Ascending aorta (tissue), 2 donors: ENCODE data around the gene ITGAX. TPM values are rescaled to one million over a fixed set of nuclear protein-coding genes. Genes with fewer than 3 reads are reported as not detected.

Experiments used
- DNase-seq, 2 donors: peaks; one replicate each; pipeline ENCODE4 v3.0.0-alpha.2; 2019; ENCODE audit warnings: low spot score in 2 of 2
- H3K27ac ChIP-seq, 2 donors: fragments of 200-600 bp; sonication (generic); one replicate each; pipeline ENCODE4 v1.5.1; 2016 to 2017; ENCODE audit warnings: mild to moderate bottlenecking in 1 of 2
- H3K27me3 ChIP-seq: fragments of 200-600 bp; sonication (generic); one replicate; pipeline ENCODE4 v1.5.1; 2017
- H3K36me3 ChIP-seq, 2 donors: fragments of 200-600 bp; sonication (generic); one replicate each; pipeline ENCODE4 v1.5.1; 2016
- H3K4me1 ChIP-seq, 2 donors: fragments of 200-600 bp; sonication (generic); one replicate each; pipeline ENCODE4 v1.5.1; 2016 to 2017; ENCODE audit warnings: mild to moderate bottlenecking in 1 of 2
- H3K4me3 ChIP-seq, 2 donors: fragments of 200-600 bp; sonication (generic); one replicate each; pipeline ENCODE4 v1.5.1; 2016 to 2017; ENCODE audit warnings: mild to moderate bottlenecking in 1 of 2
- H3K9me3 ChIP-seq, 2 donors: fragments of 200-600 bp; sonication (generic); one replicate each; pipeline ENCODE4 v1.5.1; 2016
- intact Hi-C: fragments of 100-400 bp; cut with DNase I; formaldehyde crosslinking; loops from one replicate; pipeline ENCODE4 v1.15.1; 2023
- total RNA-seq: library from RNA; depleted of rRNA; stranded (reverse); fragments of >200 nt; gene quantifications from one replicate; pipeline ENCODE4 v1.1.0, GENCODE V29; 2016
- TF ChIP-seq, protein P1 (sequence below), 3 experiments: fragments of 200-600 bp in 2 of 3; fragments of 450-650 bp in 1 of 3; sonication (generic) in 2 of 3; IDR thresholded peaks; one replicate each; pipeline ENCODE4 v1.5.1; 2016 to 2019; ENCODE audit warnings: antibody characterized with exemption in 3 of 3, mild to moderate bottlenecking in 1 of 3, moderate library complexity in 1 of 3

Gene ITGAX
- total RNA-seq, 1 donor from 2014 or later, result 3.6 TPM

DNA sequence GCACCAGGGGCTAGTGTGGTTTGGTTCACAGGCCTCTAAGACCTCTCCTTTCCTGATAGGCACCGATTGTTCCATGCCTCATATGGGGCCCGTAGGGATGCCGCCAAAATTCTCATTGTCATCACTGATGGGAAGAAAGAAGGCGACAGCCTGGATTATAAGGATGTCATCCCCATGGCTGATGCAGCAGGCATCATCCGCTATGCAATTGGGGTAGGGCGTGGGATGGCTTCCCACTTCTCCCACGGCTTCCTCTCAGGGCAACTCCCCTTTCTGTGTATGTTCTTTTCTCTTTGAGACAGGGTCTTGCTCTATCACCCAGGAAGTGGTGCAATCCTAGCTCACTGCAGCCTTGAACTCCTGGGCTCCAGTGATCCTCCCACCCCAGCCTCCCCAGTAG, 5.3 kb downstream of the ITGAX start:
- no peak overlapping the region for H3K4me3 ChIP-seq
- H3K9me3 ChIP-seq, result no peaks in the 10 kb centered on the region
- no peak for DNase-seq
- no peak overlapping the region for H3K27ac ChIP-seq
- TF ChIP-seq, protein P1, sequence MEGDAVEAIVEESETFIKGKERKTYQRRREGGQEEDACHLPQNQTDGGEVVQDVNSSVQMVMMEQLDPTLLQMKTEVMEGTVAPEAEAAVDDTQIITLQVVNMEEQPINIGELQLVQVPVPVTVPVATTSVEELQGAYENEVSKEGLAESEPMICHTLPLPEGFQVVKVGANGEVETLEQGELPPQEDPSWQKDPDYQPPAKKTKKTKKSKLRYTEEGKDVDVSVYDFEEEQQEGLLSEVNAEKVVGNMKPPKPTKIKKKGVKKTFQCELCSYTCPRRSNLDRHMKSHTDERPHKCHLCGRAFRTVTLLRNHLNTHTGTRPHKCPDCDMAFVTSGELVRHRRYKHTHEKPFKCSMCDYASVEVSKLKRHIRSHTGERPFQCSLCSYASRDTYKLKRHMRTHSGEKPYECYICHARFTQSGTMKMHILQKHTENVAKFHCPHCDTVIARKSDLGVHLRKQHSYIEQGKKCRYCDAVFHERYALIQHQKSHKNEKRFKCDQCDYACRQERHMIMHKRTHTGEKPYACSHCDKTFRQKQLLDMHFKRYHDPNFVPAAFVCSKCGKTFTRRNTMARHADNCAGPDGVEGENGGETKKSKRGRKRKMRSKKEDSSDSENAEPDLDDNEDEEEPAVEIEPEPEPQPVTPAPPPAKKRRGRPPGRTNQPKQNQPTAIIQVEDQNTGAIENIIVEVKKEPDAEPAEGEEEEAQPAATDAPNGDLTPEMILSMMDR (IDR thresholded peaks at IDR 0.05), result no peak
- no peaks in the 10 kb centered on the region for H3K27me3 ChIP-seq
- no peaks in the 10 kb centered on the region for H3K4me1 ChIP-seq
- no peaks in the 10 kb centered on the region for H3K36me3 ChIP-seq
- intact Hi-C loops, result no loop called here

DNA sequence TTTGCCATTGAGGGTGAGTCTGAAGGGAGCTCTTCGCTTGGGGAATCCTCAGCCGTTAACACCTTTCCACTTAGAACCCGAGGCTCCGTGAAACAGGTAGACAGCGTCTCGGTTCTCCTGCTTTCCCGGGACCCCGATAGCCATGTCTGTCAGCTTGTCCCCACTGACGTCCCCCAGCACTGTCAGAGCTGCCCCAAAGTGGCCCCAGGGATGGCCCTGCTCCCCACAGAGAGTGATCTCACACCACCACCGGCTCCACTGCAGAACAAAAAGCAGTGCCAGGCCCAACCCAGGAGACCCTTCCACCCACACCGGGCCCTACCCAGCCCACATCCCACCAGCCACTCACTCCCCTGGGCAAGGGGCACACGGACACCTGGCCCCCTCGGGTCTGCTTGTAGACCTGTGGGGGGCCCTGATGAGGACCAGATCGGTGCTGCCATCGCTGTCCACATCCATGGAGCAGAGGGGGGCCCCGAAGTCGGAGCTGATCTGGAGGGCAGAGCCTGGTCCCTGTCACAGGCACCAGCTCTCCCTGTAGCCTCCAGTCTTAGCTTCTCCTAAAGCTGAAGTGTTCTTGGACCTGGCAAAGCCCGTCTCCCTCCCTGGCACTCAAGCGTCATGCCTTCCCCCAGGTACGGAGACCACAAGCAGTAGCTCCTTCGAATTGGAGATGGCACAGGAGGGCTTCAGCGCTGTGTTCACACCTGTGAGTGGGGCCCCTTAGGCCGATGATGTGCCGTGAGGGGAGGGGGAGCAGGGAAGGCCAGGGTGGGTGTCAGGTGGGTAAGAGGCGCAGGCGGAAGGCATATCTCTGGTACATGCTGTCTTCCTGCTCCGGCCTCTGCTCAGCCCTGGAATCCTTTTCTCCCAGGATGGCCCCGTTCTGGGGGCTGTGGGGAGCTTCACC, 6.5 kb downstream of the ITGAX start:
- no peaks in the 10 kb centered on the region for H3K9me3 ChIP-seq
- DNase-seq, result no peak
- TF ChIP-seq, protein P1 (IDR thresholded peaks at IDR 0.05), result no peak
- no peak overlapping the region for H3K4me3 ChIP-seq
- no peaks in the 10 kb centered on the region for H3K4me1 ChIP-seq
- H3K27me3 ChIP-seq, result no peaks in the 10 kb centered on the region
- no peaks in the 10 kb centered on the region for H3K36me3 ChIP-seq
- no peak overlapping the region for H3K27ac ChIP-seq
- intact Hi-C loops, result no loop called here

DNA sequence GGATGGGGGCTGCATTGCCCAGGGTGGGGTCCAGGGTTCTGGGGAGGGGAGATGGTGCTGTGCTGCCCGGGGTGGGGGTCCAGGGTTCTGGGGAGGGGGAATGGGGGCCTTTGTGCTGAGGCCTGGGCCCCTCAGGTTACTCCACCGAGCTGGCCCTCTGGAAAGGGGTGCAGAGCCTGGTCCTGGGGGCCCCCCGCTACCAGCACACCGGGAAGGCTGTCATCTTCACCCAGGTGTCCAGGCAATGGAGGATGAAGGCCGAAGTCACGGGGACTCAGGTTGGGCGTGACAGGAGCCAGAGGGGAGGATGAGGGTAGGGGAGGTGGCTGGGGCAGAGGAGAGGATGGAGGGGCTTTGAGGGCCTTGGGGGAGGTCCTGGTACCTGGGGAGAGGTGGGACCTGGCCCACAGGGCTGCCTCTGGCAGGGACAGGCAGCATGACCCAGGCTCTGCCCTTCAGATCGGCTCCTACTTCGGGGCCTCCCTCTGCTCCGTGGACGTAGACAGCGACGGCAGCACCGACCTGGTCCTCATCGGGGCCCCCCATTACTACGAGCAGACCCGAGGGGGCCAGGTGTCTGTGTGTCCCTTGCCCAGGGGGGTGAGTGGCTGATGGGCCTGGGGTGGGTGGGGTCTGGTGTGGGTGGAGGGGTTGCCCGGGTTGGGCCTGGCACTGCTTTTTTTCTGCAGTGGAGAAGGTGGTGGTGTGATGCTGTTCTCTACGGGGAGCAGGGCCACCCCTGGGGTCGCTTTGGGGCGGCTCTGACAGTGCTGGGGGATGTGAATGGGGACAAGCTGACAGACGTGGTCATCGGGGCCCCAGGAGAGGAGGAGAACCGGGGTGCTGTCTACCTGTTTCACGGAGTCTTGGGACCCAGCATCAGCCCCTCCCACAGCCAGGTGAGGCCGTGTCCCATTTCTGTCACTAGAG, 7.8 kb downstream of the ITGAX start:
- TF ChIP-seq, protein P1 (IDR thresholded peaks at IDR 0.05), result no peak
- Histone ChIP-seq H3K4me3 (no peak overlapping the region), H3K36me3 (no peaks in the 10 kb centered on the region), H3K27ac (no peak overlapping the region), H3K9me3 (no peaks in the 10 kb centered on the region), H3K4me1 (no peaks in the 10 kb centered on the region), H3K27me3 (no peaks in the 10 kb centered on the region)
- peak in 1 of 2 donors; percentile 25 for DNase-seq
- intact Hi-C loops, result no loop called here

DNA sequence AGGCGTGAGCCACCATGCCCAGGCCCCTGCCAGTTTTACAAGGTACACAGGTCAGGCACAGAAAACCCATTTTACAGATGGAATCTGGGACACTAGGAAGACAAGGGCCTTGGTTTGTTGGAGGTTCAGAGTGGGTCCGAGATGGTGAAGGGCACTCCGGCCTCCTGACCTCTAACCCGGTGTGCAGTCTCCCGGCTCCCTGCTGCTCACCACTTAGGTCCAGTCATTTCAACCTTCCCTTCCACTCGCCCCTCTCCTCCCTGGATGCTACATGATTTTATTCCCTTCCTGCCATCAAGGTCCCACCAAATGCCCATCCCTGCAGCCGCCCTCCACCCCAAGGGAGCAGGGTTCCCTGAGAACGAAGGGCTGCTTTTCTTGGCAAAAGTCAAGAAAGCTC, 8.7 kb downstream of the ITGAX start:
- intact Hi-C loops, result no loop called here
- Histone ChIP-seq H3K36me3 (no peaks in the 10 kb centered on the region), H3K9me3 (no peaks in the 10 kb centered on the region), H3K4me3 (no peak overlapping the region), H3K4me1 (no peaks in the 10 kb centered on the region), H3K27ac (no peak overlapping the region), H3K27me3 (no peaks in the 10 kb centered on the region)
- TF ChIP-seq, protein P1 (IDR thresholded peaks at IDR 0.05), result no peak
- peak in 1 of 2 donors; percentile 30 for DNase-seq

DNA sequence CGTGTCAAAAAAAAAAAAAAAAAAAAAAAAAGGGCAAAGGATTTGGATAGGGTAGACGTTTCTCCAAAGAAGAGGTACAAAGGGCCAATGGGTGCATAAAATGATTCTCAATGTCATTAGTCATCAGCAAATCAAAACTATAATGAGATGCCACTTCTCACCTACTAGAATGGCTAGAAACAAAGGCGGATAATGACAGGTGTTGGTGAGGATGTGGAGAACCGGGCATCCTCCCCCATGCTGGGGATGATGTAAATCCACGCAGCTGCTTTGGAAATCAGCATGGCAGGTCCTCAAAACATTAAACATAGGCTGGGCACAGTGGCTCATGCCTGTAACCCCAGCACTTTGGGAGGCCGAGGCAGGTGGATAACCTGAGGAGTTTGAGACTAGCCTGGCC, 9.4 kb downstream of the ITGAX start:
- TF ChIP-seq, protein P1 (IDR thresholded peaks at IDR 0.05), result no peak
- intact Hi-C loops, result no loop called here
- H3K27ac ChIP-seq, result no peak overlapping the region
- no peak for DNase-seq
- H3K27me3 ChIP-seq, result no peaks in the 10 kb centered on the region
- H3K36me3 ChIP-seq, result no peaks in the 10 kb centered on the region
- no peak overlapping the region for H3K4me3 ChIP-seq
- no peaks in the 10 kb centered on the region for H3K9me3 ChIP-seq
- no peaks in the 10 kb centered on the region for H3K4me1 ChIP-seq
